Measurements from ENCODE around the gene EXOSC2. TPM values are rescaled to one million over a fixed set of nuclear protein-coding genes. Genes with fewer than 3 reads are reported as not detected.
A peak's percentile ranks its signal among the peaks of the same experiment; 100 is the strongest.

The EXOSC2 gene
- polyA plus RNA-seq, 5 donors, result 42.1 to 53.7 (median 49.2) TPM

GRCh38 chr9:130689937-130690700, 3.5 kb upstream of the EXOSC2 start:
- peak; percentile 92 to 95 for DNase-seq

GRCh38 chr9:130692321-130692720, 1.3 kb upstream of the EXOSC2 start:
- no peak for DNase-seq

GRCh38 chr9:130693101-130693425, 517 bp upstream of the EXOSC2 start:
- no peak for DNase-seq

GRCh38 chr9:130694205-130694604, 625 bp downstream of the EXOSC2 start:
- DNase-seq, result no peak

- DNase-seq, result no peak
These were observed 2.6 kb downstream of the EXOSC2 start for GRCh38 chr9:130696139-130696650.

DNA sequence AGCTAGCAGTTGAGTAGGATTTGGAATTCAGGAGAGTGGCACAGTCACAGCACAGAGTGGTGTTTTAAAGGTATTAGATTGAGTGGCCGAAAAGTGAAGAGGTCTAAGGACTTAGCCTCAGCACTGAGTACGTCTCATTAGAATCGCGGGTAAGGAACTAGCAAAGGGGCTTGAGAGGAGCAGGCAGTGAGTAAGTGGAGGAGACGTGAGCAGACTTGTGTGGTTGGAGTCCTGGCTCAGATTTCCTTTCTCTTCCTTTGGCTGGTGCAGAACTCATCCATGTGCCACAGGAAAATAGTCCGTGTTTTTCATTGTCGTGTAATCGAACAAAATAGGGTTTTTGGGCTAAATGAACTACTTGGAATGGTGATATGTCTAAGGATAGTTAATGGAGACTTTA, 3.4 kb downstream of the EXOSC2 start:
- no peak for DNase-seq

- DNase-seq, result no peak
These were observed 4.9 kb downstream of the EXOSC2 start for GRCh38 chr9:130698514-130698913.

GRCh38 chr9:130699047-130699446, 5.5 kb downstream of the EXOSC2 start:
- no peak for DNase-seq

GRCh38 chr9:130701059-130702022, 7.8 kb downstream of the EXOSC2 start:
- peak in 1 of 2 donors; percentile 57 for DNase-seq

DNA sequence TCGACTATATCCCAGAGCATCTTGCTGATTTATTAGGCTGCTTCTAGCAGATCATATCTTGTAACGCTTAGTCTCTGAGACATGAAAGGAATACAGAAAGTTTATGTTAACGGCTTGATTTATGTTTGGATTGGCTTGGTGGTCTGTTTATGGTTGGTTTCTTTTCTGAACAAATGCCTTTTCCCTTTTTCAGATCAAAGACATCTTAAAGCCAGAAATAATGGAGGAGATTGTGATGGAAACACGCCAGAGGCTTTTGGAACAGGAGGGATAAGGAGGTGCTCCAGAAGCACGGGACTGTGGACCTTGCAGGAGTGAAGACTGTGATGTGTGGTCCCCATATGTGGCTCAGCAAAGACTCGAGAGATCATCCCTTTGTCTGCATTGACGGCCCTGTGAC, 9.9 kb downstream of the EXOSC2 start:
- DNase-seq, result no peak

GRCh38 chr9:130707225-130707976, 13.8 kb downstream of the EXOSC2 start:
- peak in 1 of 2 donors; percentile 49 for DNase-seq

- DNase-seq, result no peak
These were observed 17.3 kb downstream of the EXOSC2 start for GRCh38 chr9:130710822-130711352.

DNA sequence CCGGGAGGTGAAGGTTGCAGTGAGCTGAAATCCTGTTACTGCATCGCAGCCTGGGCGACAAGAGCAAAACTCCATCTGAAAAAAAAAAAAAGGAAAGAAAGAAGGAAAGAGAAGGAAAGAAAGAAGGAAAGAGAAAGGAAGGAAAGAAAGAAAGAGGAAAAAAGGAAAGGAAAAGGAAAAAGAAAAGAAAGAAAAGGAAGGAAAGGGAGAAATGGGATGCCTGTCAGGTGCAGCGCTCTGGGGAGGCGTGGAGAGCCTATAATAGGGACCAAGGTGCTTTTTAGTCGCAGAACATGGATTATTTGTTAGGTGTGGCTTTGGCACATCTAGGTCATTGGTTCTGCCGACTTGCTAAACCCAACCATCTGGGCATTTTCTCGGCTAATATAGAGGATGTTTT, 17.9 kb downstream of the EXOSC2 start:
- DNase-seq, result no peak

GRCh38 chr9:130712564-130713285, 19.1 kb downstream of the EXOSC2 start:
- peak; percentile 97 to 98 for DNase-seq

- DNase-seq, result peak in 1 of 2 donors; percentile 52
These were observed 19.8 kb downstream of the EXOSC2 start for GRCh38 chr9:130713286-130713960.

- DNase-seq, result no peak
These were observed 21.1 kb downstream of the EXOSC2 start for GRCh38 chr9:130714586-130715110.

GRCh38 chr9:130715270-130715669, 21.7 kb downstream of the EXOSC2 start:
- DNase-seq, result no peak

DNA sequence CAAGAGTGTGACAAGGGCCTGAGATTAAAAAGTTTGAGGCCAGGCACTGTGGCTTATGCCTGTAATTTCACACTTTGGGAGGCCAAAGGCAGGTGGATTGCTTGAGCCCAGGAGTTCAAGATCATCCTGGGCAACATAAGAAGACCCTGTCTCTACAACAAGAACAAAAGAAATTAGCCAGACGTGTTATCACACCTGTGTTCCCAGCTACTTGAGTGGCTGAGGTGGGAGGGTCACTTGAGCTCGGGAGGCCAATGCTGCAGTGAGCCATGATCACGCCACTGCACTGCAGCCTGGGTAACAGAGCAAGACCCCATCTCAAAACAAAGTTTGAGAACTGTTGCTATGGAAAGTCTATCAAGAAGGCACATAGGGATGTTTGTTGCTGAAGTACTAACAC, 25.0 kb downstream of the EXOSC2 start:
- DNase-seq, result no peak

- DNase-seq, result no peak
These were observed 27.2 kb downstream of the EXOSC2 start for GRCh38 chr9:130720762-130721161.

GRCh38 chr9:130728721-130729120, 35.1 kb downstream of the EXOSC2 start:
- no peak for DNase-seq

Measured in right lung (tissue), 5 donors.